Lower leg skin (tissue), 3 donors: ENCODE results near the gene TRPV6.

Experiments
- POLR2A ChIP-seq, 2 donors: fragments of 450-650 bp; IDR thresholded peaks; one replicate each; pipeline ENCODE4 v1.6.1; 2016 to 2017; ENCODE audit warnings: antibody characterized with exemption in 2 of 2, mild to moderate bottlenecking in 1 of 2, moderate library complexity in 1 of 2
- TF ChIP-seq, protein P1 (sequence below), 3 donors: fragments of 450-650 bp; IDR thresholded peaks; one replicate each; pipeline ENCODE4 v1.5.1; 2016; ENCODE audit warnings: antibody characterized with exemption in 3 of 3, mild to moderate bottlenecking in 3 of 3, moderate library complexity in 2 of 3

DNA sequence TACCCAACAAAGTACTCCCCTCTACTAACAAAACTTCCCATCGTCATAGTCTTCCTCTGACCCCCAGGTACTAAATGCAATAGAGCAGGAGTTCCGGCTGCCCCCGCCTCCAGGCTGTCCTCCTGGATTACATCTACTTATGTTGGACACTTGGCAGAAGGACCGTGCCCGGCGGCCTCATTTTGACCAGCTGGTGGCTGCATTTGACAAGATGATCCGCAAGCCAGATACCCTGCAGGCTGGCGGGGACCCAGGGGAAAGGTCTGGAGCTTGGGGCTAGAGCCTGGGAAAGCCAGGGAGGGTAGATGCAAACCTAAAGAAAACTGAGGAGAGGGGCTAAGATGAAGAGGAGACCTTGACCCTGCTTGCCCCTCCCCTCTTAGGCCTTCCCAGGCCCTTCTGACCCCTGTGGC is 15.4 kb downstream of the TRPV6 start:
- TF ChIP-seq, protein P1, sequence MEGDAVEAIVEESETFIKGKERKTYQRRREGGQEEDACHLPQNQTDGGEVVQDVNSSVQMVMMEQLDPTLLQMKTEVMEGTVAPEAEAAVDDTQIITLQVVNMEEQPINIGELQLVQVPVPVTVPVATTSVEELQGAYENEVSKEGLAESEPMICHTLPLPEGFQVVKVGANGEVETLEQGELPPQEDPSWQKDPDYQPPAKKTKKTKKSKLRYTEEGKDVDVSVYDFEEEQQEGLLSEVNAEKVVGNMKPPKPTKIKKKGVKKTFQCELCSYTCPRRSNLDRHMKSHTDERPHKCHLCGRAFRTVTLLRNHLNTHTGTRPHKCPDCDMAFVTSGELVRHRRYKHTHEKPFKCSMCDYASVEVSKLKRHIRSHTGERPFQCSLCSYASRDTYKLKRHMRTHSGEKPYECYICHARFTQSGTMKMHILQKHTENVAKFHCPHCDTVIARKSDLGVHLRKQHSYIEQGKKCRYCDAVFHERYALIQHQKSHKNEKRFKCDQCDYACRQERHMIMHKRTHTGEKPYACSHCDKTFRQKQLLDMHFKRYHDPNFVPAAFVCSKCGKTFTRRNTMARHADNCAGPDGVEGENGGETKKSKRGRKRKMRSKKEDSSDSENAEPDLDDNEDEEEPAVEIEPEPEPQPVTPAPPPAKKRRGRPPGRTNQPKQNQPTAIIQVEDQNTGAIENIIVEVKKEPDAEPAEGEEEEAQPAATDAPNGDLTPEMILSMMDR (IDR thresholded peaks at IDR 0.05) = no peak
- TF ChIP-seq POLR2A (IDR thresholded peaks at IDR 0.05) = no peak
